ELF-1 (cell line): ENCODE results near the gene NELL1.
A peak's percentile ranks its signal among the peaks of the same experiment; 100 is the strongest.

ENCODE experiments used
- DNase-seq: peaks from one replicate; pipeline ENCODE4 v3.0.0-alpha.2; 2016; ENCODE audit warnings: low read depth, low spot score

The NELL1 gene

DNA sequence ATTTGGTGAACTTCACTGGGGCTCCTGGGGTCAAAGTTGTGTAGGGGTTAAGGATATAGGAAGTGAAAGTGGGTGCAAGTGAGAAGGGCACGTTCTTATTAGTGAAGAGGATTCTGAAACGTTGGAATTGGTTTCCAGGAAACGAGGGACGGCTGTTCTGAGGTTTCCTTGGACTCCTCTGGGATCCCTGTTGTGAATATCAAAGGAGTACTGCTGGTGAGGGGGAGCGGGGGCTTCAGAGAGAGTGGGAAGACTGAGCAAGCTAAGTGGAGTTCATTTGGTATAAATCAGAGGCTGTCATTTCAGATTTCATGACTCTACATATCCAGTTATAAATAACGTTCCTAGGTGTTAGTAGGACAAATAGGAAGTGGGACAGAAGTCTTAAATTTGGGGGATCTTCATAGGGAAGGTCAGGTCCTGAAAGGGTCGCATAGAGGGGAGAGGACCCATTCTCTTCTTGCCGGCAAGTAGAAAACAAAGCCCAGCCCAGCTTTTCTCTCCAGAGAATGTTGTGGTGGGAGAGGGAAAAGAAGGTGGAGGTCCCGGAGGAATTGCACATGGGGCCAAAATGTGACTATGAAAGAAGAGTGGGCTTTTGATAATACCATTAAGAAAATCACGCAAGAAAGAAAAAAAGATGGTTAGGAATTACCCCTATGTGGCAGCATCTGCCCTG lies 1.1 kb upstream of the NELL1 start:
- no peak for DNase-seq

DNA sequence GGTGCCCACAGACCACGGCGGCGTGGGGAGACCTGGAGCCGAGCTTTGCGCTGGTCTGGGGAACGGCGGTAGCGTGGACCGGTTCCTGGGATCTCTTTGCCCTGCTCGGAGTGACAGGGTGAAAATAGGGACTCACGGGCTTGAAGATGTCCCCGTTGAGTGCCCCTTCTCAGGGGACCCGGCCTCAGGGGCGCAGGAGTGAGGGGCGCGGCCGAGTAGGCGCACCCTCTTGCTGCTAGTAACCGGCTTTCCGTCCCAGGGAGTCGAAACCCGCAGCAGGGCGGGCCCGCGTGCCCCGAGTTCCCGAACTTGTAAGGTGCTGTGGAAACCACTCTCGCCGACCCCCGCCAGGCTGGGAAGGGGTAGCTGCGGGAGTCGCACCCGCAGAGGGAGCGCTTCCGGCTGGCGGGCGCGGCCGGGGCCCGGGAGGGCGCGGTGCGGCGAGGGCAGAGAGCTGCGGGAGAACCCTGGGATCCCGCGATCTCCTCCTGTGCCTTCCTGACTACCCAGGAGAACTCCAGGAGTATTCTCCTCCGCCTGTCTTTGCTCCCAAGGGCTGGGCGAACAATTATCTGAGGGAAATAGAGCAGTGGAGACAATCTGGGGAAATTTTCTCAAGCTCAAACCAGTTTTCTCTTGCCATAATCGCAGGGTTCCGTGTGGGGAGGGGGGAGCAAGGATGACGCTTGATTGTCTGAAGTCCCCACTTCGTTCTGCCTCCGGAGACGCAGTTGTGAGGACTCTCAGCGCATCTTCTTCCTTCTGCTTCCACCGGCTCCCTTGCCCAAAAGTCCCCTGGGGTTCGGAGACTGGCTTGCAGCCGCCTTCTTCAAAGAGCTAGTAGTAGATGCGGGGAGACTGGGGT lies 666 bp downstream of the NELL1 start:
- peak; percentile 19 for DNase-seq

DNA sequence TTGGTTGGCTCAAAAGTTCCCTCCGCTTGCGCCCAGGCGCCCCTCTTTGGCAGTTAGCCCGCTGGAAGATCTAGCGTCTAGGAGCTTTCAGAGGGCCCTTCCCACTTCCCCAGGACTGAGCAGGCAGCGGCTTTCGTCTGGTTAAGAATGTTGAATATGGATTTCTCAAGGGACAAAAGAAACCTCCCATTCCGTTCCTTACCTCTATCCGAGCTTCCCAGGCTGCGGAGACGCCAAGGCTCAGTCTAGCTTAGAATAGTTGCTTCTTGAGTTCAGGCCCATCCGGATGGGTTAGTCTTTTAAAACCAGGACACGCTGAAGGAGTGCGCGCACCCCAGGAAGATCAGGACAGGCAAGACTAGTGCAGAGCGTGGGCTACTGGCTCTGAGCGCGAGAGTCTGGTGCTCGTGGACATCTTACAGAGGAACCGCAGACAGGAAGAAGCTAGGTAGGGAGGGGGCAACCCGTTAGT lies 1.6 kb downstream of the NELL1 start:
- DNase-seq: peak; percentile 20

DNA sequence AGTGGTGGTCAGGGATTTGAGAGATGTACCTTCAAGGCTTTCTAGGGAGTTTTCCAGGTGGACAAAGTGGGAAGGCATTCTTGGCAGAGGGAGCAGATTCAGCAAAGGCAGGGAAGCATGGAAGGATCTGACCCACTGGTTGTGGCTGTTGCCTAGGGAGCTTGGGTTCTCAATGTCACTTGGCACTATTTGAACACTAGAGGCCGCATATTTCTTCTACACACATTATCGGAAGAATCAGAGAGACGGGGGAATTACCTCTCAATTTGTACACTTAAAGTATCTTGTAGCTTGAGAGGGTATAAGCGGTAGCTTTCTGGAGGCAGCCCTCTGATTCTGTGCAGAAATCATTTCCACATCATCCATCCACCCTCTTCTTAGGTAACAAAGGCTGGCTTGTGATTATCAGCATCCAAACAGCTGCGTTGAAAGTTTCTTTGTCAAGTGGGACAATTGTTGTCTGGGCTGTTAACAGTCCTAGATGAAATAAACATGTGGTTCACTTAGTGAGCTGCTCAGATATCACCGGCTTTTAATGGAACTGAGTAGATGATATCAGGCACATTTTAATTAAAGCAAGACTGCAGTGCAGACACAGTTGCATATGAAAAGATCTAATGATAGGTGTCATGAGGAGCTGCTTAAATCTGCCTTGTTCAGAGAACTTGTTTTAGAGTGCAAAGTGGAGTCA lies 2.6 kb downstream of the NELL1 start:
- peak; percentile 10 for DNase-seq

DNA sequence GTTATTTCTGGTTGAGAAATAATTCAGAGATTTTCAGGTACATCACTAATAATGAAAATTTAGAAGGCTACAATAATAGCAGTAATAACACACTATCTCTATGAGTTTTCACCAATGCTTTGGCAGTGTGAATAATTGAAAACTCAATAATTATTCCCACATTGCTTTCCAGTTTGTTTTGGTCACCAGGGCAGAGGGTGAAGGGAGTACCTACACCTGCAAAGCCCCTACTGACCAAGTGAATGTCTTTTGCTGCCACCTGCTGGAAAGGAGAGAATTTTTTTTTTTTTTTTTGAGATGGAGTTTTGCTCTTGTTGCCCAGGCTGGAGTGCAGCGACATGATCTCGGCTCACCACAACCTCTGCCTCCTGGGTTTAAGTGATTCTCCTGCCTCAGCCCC lies 3.2 kb downstream of the NELL1 start:
- peak; percentile 60 for DNase-seq

DNA sequence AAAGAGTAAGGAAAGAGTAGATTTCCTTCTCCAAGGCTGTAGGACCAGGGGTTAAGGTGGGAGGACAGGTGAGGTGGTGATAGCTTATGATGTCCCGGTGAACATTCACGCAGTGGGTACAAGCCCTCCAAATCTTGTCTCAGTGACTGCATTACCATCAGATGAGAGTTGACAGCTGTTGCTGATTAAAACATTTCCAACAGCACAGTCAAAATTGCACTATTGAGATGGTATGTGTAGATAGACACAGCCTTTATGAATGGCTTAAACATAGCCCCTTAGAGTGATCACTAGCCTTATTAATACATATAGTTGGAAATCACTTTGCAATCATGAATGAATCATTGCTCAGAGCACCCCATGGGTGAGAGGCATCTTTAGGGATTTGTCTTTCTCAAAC lies 7.3 kb downstream of the NELL1 start:
- no peak for DNase-seq

DNA sequence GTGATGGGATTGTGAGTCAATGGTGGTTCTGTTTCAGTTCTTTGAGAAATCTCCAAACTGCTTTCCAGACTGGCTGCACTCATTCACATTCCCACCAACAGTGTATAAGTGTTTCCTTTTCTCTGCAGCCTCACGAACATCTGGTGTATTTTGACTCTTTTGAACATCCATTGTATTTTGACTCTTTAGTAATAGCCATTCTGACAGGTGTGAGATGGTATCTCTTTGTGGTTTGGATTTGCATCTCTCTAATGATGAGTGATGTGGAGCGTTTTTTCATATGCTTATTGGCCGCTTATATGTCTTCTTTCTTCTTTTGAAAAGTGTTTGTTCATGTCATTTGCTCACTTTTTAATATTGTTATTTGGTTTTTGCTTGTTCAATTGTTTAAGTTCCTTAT lies 19.4 kb downstream of the NELL1 start:
- DNase-seq: no peak

DNA sequence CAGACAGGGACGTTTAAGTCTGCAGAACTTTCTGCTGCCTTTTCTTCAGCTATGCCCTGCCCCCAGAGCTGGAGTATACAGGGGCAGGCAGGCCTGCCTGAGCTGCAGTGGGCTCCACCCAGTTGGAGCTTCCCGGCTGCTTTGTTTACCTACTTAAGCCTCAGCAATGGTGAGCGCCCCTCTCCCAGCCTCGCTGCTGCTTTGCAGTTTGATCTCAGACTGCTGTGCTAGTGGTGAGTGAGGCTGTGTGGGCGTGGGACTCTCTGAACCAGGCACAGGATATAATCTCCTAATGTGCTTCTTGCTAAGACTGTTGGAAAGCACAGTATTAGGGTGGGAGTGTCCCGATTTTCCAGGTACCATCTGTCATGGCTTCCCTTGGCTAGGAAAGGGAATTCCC lies 38.5 kb downstream of the NELL1 start:
- no peak for DNase-seq

DNA sequence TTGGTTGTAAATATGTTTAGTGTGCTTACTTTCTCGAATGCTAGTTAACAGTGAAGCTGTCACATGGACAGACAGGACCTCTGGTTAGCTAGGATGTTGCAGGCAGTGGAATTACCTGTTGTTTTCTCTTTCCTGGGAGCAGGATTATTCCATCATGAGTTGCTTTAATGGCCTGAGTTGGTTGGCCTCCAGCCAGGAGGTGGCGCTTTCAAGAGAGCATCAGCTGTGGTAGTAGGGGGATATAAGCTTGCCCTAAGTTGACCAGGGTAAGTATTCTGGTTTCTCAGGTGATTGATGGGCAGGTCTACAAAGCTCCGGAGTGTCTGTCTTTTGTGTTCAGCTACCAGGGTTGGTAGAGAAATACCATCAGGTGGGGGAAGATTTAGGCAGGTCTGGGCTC lies 43.5 kb downstream of the NELL1 start:
- peak; percentile 4 for DNase-seq

DNA sequence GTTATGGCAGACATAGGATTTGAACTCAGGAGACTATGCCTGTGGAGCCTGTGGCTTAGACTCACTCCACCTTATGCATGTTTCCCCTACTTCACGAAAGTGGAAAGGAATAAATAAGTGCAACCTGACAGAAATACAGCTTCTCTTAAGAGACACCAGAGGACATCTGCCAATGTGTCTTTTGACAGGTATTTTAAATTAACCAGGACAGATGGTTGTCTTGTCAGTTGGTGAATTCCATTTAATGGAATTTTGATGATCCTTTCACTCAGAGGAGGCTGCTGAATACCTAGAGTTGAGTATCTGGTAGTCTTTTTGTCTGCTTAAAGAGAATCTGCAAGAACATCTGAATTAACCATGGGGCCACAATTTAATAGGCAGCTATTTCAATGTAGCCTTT lies 46.1 kb downstream of the NELL1 start:
- DNase-seq: no peak

DNA sequence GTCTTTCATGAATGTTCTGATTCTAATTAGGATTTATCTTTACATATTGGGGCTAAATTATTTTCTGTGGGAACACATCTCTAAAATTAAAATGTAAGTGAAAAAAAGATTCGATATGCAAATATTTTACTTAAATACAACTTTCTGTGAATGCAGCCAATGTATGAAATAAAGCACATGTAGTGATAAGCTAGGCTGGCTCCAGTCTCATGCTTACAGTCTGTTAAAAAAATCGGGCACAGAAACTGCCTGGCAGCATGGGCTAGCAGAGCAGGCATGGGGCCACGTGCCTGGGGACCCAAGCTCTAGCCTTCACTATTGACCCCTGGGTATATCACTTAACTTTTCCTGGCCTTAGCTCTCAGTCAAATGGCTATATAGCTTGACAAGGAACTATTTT lies 46.5 kb downstream of the NELL1 start:
- DNase-seq: no peak

DNA sequence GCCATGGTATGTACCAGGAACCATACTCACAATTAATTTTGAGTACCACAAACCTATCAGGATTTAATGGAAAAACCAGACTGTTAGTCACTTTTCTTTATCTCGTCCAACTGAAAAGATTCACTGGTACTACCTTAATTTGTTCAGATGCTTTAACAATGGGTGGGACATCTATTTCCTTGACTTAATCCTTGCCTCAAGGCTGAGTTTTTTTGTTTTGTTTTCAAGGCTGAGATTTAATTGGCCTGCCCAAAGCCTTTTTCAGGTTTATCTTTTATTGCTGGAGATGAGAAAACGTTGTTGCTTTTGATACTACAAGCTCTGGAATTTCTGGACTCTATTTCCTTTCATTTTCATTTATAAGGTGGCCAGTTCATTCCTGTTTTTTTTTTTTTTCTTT lies 50.4 kb downstream of the NELL1 start:
- DNase-seq: no peak

DNA sequence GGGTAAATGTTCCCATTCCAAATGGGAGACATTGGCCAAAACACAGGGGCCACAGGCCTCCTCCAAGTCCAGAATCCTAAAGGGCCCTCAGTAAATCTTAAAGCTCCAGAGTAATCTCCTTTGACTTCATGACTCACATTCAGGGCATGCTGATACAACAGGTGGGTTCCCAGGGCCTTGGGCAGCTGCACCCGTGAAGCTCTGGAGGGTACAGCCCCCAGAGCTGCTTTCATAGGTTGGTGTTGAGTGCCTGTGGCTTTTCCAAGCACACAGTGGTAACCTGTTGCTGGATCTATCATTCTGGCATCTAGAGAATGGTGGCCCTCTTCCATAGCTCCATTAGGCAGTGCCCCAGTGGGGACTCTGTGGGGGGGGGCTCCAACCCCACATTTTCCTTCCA lies 54.0 kb downstream of the NELL1 start:
- no peak for DNase-seq

DNA sequence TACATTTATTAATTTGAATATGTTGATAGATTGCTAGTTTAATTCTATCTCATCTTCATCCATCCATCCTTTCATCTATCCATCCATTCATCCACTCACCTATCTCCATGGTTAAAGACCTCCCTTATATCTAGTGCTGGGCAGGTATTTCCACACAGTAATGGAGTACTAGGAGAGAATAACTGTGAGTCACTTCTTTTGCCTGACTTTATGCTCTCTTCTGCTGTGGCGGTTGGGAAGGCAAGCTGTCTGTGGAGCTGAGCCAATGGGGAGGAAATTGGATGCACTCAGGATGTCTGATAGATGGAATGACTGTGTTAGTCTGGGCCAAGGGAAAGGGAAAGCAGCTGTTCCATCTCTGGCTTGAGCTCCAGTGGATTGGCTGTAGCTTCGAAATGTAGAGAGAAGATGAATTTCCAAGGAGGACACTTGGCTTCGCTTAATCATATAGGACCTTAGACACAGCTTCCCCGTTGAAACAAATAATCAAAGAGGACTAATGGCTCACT lies 60.3 kb downstream of the NELL1 start:
- no peak for DNase-seq

DNA sequence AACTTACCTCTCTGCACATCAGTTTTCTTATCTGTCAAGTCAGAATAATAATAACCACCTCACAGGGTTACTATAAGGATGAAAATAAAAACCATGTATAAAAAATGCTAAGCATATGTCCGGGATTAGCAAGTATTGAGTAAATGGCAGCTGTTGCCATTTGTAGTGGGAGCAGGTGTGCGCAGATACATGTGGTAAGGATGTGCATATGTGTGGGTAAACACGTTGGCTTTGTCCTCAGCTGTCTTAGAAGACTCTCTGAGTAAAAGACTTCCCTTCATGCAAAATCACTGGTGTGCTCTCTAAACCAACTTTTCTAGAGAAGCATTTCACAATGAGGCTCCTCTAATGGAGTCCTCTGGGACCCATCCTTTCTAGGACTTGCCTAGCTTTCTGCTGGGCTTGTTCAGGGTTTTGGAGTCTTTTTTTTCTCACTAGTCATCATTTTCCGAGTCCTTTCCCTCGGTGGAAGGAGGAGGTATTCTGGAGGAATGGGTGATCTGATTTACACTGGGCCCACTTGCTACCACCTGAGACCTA lies 62.4 kb downstream of the NELL1 start:
- DNase-seq: no peak

DNA sequence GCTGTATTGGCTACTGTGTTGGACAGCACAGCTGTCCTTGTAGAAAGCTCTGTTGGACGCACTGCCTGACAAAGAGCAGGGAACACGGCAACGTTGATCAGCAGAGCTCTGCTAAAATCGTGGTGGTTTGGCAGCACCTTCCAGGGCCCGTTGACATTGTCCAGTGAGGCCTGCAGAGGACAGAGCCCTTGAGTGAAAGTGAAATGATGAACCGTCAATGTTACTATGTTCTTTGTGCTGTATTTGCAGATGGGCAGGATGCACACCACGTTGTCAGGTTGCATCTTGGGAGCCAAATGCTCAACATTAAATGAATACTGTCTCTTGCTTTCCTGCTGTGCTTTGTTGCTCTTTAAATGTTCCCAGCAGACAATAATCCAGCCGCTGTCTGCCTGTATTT lies 69.7 kb downstream of the NELL1 start:
- DNase-seq: no peak

DNA sequence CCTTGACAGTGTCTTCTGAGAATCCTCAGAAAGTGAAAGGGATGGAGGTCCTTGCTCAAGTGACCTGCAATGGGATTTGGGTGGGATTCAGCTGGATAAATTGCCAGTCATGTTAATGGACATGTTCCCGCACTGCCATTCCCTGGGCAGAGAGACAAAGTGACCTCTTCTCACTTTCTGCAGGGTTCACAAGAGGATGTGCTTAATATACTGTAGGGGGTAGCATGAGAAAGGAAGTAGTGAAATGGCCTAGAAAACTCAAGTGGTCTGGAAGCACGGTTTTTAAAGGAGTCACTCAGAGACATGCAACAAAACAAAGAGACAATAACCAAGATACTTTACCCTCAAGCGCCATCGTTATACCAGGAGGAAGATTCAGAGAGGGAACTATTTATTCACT lies 70.2 kb downstream of the NELL1 start:
- no peak for DNase-seq

DNA sequence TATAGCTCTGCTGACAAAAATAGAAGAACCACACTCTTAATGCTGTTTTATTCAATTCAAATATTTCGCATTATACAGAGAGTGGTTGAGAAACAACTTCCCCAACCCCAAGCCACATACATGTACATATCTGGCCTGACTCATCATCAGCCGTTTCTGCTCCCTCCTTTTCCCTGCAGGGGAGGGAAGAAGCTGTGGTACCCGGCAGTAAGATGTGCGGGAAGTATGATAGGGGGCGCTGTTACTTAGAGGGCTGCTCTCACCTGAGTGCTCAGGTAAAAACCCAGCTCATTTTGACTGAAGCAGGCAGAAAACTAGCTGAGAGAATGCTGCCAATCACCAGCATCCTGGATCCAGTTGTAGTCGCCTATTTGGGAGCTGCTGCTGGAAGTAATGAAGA lies 85.5 kb downstream of the NELL1 start:
- DNase-seq: peak; percentile 36

DNA sequence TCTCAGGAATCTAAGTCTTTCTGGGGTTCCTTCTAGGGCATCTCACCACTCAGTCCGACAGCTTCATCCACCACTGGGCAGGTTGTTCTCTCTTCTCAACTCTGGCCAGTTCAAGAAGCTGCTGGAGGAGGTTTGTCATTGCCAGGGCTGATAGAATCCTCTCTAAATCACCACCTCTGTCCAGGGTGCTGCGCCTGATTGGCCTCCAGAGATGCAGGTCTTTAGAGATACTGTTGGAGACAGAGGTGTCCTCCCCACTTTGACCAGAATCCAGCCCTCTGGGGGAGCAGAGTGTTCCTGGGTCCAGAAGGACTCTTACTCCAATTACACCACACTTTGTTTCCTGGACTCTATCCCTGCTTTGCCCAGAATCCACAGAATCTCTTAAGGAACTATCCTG lies 90.2 kb downstream of the NELL1 start:
- DNase-seq: no peak

DNA sequence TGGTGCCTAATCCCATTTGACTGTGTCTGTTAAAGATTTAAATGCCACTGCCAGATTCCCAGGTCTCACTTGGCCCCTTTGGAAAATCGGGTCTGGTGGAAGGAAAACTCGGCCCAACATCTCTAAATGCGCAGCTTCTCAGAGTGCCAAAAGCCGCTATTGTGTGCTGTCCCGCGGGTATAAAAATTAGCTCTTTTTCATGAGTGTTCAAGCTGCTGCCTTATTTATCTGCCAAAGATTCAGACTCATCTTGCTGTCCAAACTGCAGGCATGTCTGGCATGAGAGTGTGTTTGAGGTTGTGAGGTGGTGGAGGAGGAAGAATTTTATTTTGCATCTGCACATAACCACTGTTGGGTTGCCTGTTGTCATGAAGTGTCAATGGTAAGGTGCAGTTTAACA lies 91.4 kb downstream of the NELL1 start:
- DNase-seq: no peak

DNA sequence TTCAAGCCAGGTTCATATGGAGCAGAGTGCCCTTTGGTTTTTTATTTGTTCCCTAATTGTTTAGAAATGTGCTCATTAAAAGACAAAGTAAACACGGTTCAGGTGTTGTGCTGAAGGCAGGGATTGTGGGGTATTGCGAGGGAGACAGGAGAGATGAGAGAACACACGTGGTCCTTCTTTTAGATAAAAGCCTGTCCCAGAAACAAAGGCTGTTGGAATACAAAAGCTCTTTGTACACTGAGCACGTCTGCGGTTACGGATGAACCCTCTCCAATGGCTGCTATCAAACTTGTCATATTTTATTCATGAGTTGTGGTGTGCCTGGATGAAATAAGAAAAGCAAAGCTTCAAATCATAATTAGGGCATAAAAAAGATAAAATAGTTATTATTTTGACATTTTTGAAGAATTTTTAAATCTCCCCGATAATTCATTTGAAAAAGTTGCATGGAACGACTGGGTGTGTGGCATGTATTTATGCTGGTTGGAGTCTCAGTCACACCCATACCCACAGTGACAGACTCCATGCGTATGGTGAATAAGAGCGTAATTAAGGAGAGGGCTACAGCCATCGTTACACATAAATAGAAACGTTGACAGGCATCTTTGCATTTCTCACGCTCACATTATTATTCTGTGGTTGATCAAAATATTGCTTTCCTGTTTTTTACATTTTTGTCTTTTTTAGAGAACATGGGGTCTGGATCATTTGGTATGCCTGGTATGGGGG lies 92.9 kb downstream of the NELL1 start:
- no peak for DNase-seq
